ENCODE data around the gene DBI. TPM values are rescaled to one million over a fixed set of nuclear protein-coding genes. Genes with fewer than 3 reads are reported as not detected.

DBI gene
- total RNA-seq, 1 donor from 2014 or later: 176 TPM

DNA sequence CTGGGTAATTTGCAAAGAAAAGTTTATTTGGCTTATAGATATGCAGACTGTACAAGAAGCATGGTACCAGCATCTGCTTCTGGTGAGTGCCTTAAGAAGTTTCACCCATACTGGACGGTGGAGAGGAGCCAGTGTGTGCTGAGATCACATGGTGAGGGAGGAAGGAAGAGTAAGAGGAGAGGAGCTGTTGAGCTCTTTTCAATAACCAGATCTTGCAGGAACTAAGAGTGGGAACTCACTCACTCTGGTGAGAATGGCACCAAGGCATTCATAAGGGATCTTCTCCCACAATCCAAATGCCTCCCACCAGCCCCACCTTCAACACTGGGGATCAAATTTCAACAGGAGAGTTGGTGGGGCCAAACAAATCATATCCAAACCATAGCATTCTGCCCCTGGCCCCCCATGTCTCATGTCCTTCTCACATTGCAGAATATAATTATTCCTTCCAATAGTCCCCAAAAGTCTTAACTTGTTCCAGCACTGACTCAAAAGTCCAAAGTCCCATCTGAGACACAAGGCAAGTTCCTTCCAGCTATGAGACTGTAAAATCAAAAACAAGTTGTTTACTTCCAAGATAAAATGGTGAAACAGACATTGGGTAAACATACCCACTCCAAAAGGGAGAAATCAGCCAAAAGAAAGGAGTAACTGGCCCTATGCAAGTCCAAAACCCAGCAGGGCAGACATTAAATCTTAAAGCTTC is 53.2 kb downstream of the DBI start:
- no peak overlapping the region for H3K27ac ChIP-seq
- intact Hi-C loops (cut with DNase I): no loop called here

GRCh38 chr2:119421304-119421703 is 54.5 kb downstream of the DBI start:
- H3K27ac ChIP-seq: no peak overlapping the region
- ATAC-seq (no peak), DNase-seq (no peak)

More for the DNA sequence above, 53.2 kb downstream of the DBI start:
- ATAC-seq (no peak), DNase-seq (no peak)
- Histone ChIP-seq H3K9me3 (no peaks in the 10 kb centered on the region), H3K4me3 (no peak overlapping the region), H3K4me1 (no peaks in the 10 kb centered on the region), H3K36me3 (no peaks in the 10 kb centered on the region), H3K27me3 (no peaks in the 10 kb centered on the region)
- TF ChIP-seq, protein P1, sequence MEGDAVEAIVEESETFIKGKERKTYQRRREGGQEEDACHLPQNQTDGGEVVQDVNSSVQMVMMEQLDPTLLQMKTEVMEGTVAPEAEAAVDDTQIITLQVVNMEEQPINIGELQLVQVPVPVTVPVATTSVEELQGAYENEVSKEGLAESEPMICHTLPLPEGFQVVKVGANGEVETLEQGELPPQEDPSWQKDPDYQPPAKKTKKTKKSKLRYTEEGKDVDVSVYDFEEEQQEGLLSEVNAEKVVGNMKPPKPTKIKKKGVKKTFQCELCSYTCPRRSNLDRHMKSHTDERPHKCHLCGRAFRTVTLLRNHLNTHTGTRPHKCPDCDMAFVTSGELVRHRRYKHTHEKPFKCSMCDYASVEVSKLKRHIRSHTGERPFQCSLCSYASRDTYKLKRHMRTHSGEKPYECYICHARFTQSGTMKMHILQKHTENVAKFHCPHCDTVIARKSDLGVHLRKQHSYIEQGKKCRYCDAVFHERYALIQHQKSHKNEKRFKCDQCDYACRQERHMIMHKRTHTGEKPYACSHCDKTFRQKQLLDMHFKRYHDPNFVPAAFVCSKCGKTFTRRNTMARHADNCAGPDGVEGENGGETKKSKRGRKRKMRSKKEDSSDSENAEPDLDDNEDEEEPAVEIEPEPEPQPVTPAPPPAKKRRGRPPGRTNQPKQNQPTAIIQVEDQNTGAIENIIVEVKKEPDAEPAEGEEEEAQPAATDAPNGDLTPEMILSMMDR (IDR thresholded peaks at IDR 0.05): no peak

GRCh38 chr2:119421741-119422140 is 55.0 kb downstream of the DBI start:
- ATAC-seq: no peak
- intact Hi-C loops (cut with DNase I): no loop called here
- TF ChIP-seq, protein P1 (IDR thresholded peaks at IDR 0.05): no peak

More at GRCh38 chr2:119421304-119421703, 54.5 kb downstream of the DBI start:
- TF ChIP-seq, protein P1 (IDR thresholded peaks at IDR 0.05): no peak
- no peaks in the 10 kb centered on the region for H3K27me3 ChIP-seq
- H3K4me1 ChIP-seq: peaks cover 8% of the 10 kb centered on the region
- H3K4me3 ChIP-seq: no peak overlapping the region
- intact Hi-C loops (cut with DNase I): no loop called here
- H3K36me3 ChIP-seq: no peaks in the 10 kb centered on the region
- no peaks in the 10 kb centered on the region for H3K9me3 ChIP-seq

More at GRCh38 chr2:119421741-119422140, 55.0 kb downstream of the DBI start:
- Histone ChIP-seq H3K4me3 (no peak overlapping the region), H3K4me1 (peaks cover 12% of the 10 kb centered on the region), H3K27ac (no peak overlapping the region), H3K27me3 (no peaks in the 10 kb centered on the region), H3K9me3 (no peaks in the 10 kb centered on the region), H3K36me3 (no peaks in the 10 kb centered on the region)
- DNase-seq: no peak

Other genes with a start within 250 kb of the DBI start
- gene C1QL2, start 208.2 kb upstream of the DBI start, total RNA-seq: not detected
- 14.1 TPM for gene STEAP3, start 143.1 kb upstream of the DBI start, total RNA-seq
- gene C2orf76, start 143 bp upstream of the DBI start, total RNA-seq: 11.8 TPM
- 23.8 TPM for gene TMEM37, start 64.9 kb downstream of the DBI start, total RNA-seq
- 21.0 TPM for gene SCTR, start 157.5 kb downstream of the DBI start, total RNA-seq
- gene CFAP221, start 177.5 kb downstream of the DBI start, total RNA-seq: 26.3 TPM